Measurements from ENCODE around the gene MRI1.

DNA sequence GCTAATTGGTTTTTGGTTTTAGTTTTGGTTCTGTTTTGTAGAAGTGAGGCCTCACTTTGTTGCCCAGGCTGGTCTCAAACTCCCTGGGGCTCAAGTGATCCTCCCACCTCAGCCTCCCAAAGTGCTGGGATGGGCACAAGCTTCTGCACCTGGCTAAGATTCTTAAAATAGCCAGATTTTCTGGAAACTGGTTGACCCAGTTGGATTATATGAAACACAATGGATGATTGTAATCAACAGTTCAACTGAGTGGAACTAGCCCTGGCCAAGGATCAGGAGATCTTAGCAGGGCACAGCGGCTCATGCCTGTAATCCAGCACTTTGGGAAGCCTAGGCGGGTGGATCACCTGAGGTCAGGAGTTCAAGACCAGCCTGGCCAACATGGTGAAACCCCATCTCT is 29.6 kb upstream of the MRI1 start:
- TF ChIP-seq, protein P1, sequence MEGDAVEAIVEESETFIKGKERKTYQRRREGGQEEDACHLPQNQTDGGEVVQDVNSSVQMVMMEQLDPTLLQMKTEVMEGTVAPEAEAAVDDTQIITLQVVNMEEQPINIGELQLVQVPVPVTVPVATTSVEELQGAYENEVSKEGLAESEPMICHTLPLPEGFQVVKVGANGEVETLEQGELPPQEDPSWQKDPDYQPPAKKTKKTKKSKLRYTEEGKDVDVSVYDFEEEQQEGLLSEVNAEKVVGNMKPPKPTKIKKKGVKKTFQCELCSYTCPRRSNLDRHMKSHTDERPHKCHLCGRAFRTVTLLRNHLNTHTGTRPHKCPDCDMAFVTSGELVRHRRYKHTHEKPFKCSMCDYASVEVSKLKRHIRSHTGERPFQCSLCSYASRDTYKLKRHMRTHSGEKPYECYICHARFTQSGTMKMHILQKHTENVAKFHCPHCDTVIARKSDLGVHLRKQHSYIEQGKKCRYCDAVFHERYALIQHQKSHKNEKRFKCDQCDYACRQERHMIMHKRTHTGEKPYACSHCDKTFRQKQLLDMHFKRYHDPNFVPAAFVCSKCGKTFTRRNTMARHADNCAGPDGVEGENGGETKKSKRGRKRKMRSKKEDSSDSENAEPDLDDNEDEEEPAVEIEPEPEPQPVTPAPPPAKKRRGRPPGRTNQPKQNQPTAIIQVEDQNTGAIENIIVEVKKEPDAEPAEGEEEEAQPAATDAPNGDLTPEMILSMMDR (IDR thresholded peaks at IDR 0.05), result no peak
- no peak for TF ChIP-seq ZFX (IDR thresholded peaks at IDR 0.05; ENCODE audit: borderline replicate concordance)

Data from 22Rv1 (cell line).